IPS DF 6.9 (cell line): ENCODE data around the gene NR1D2.

ENCODE experiments used
- DNase-seq: peaks from one replicate; pipeline ENCODE4 v3.0.0-alpha.2; 2013; ENCODE audit warnings: low read depth, low spot score
- H3K27ac ChIP-seq: one replicate; pipeline ENCODE4 v1.5.1; 2013; ENCODE audit warnings: low read length, control low read depth
- H3K27me3 ChIP-seq: 2 replicates; pipeline ENCODE4 v1.6.1; 2013; ENCODE audit warnings: mild to moderate bottlenecking, low read length; ENCODE audit not compliant: control insufficient read depth, insufficient read depth
- H3K36me3 ChIP-seq: 2 replicates; pipeline ENCODE4 v1.6.1; 2013; ENCODE audit warnings: low read length; ENCODE audit not compliant: control insufficient read depth, insufficient read depth
- H3K4me1 ChIP-seq: 2 replicates; pipeline ENCODE4 v1.6.1; 2013; ENCODE audit warnings: low read length; ENCODE audit not compliant: control insufficient read depth, insufficient read depth
- H3K4me3 ChIP-seq: 2 replicates; pipeline ENCODE4 v1.5.1; 2013; ENCODE audit warnings: mild to moderate bottlenecking, low read length
- H3K9me3 ChIP-seq: 2 replicates; pipeline ENCODE4 v1.6.1; 2013; ENCODE audit warnings: low read length, inconsistent platforms; ENCODE audit not compliant: control insufficient read depth, insufficient read depth
- WGBS: extraction: QIAGEN DNeasy Blood & Tissue Kit; methylation state at CpG from one replicate; pipeline ENCODE4 v1.1.7; 2013; ENCODE audit warnings: mixed read lengths, missing lambda C conversion rate; ENCODE audit not compliant: insufficient read length, insufficient coverage; 5-methylcytosine and 5-hydroxymethylcytosine counted together

Gene NR1D2

GRCh38 chr3:23961066-23961465, 16.0 kb downstream of the NR1D2 start:
- WGBS = no CpG with 5 or more reads among the region's 1 CpG
- H3K36me3 ChIP-seq = peaks cover 2% of the 10 kb centered on the region; the same call in 1 of the 2 replicates

GRCh38 chr3:23961913-23962312, 16.8 kb downstream of the NR1D2 start:
- no peaks in the 10 kb centered on the region for H3K27me3 ChIP-seq
- WGBS = no CpG with 5 or more reads among the region's 5 CpGs
- H3K4me3 ChIP-seq = no peak overlapping the region
- no peak overlapping the region for H3K27ac ChIP-seq
- H3K9me3 ChIP-seq = no peaks in the 10 kb centered on the region
- peaks cover 2% of the 10 kb centered on the region; the same call in 1 of the 2 replicates for H3K36me3 ChIP-seq
- H3K4me1 ChIP-seq = no peaks in the 10 kb centered on the region
- no peak for DNase-seq

More at GRCh38 chr3:23961066-23961465, 16.0 kb downstream of the NR1D2 start:
- no peak overlapping the region for H3K27ac ChIP-seq
- no peaks in the 10 kb centered on the region for H3K27me3 ChIP-seq
- H3K9me3 ChIP-seq = no peaks in the 10 kb centered on the region
- no peak for DNase-seq
- no peaks in the 10 kb centered on the region for H3K4me1 ChIP-seq
- H3K4me3 ChIP-seq = no peak overlapping the region

- DNase-seq = no peak
- H3K27ac ChIP-seq = no peak overlapping the region
- peaks cover 2% of the 10 kb centered on the region; the same call in 1 of the 2 replicates for H3K36me3 ChIP-seq
- H3K27me3 ChIP-seq = no peaks in the 10 kb centered on the region
- no peak overlapping the region for H3K4me3 ChIP-seq
- no peaks in the 10 kb centered on the region for H3K9me3 ChIP-seq
- WGBS = no CpG with 5 or more reads among the region's 3 CpGs
- no peaks in the 10 kb centered on the region for H3K4me1 ChIP-seq
These were observed 19.6 kb downstream of the NR1D2 start for GRCh38 chr3:23964537-23965235.

- Histone ChIP-seq H3K4me3 (no peak overlapping the region), H3K9me3 (no peaks in the 10 kb centered on the region), H3K36me3 (peaks cover 2% of the 10 kb centered on the region; the same call in 1 of the 2 replicates), H3K4me1 (no peaks in the 10 kb centered on the region), H3K27me3 (no peaks in the 10 kb centered on the region), H3K27ac (no peak overlapping the region)
- WGBS = no CpG with 5 or more reads among the region's 1 CpG
- DNase-seq = no peak
These were observed 21.2 kb downstream of the NR1D2 start for GRCh38 chr3:23966328-23966727.

GRCh38 chr3:23968463-23969184, 23.5 kb downstream of the NR1D2 start:
- no CpG with 5 or more reads among the region's 5 CpGs for WGBS
- no peaks in the 10 kb centered on the region for H3K4me1 ChIP-seq
- no peak overlapping the region for H3K27ac ChIP-seq
- no peaks in the 10 kb centered on the region for H3K27me3 ChIP-seq
- no peaks in the 10 kb centered on the region; the same call in 1 of the 2 replicates for H3K36me3 ChIP-seq
- DNase-seq = no peak
- H3K4me3 ChIP-seq = no peak overlapping the region
- no peaks in the 10 kb centered on the region for H3K9me3 ChIP-seq

- Histone ChIP-seq H3K4me3 (no peak overlapping the region), H3K36me3 (no peaks in the 10 kb centered on the region; the same call in 1 of the 2 replicates), H3K27ac (no peak overlapping the region), H3K9me3 (no peaks in the 10 kb centered on the region), H3K4me1 (no peaks in the 10 kb centered on the region), H3K27me3 (no peaks in the 10 kb centered on the region)
- WGBS = no CpG with 5 or more reads among the region's 4 CpGs
- no peak for DNase-seq
These were observed 24.3 kb downstream of the NR1D2 start for GRCh38 chr3:23969393-23969792.

GRCh38 chr3:23971684-23972083, 26.6 kb downstream of the NR1D2 start:
- Histone ChIP-seq H3K36me3 (no peaks in the 10 kb centered on the region), H3K4me3 (no peak overlapping the region), H3K4me1 (no peaks in the 10 kb centered on the region), H3K9me3 (no peaks in the 10 kb centered on the region), H3K27ac (no peak overlapping the region), H3K27me3 (no peaks in the 10 kb centered on the region)
- WGBS = no CpG with 5 or more reads among the region's 1 CpG
- DNase-seq = no peak

GRCh38 chr3:23976555-23976954, 31.5 kb downstream of the NR1D2 start:
- WGBS = no CpG with 5 or more reads among the region's 4 CpGs
- H3K27ac ChIP-seq = no peak overlapping the region
- H3K36me3 ChIP-seq = no peaks in the 10 kb centered on the region
- H3K9me3 ChIP-seq = no peaks in the 10 kb centered on the region
- H3K27me3 ChIP-seq = no peaks in the 10 kb centered on the region
- DNase-seq = no peak
- no peaks in the 10 kb centered on the region for H3K4me1 ChIP-seq
- H3K4me3 ChIP-seq = no peak overlapping the region

- Histone ChIP-seq H3K4me1 (no peaks in the 10 kb centered on the region), H3K36me3 (no peaks in the 10 kb centered on the region), H3K9me3 (no peaks in the 10 kb centered on the region), H3K27ac (no peak overlapping the region), H3K4me3 (no peak overlapping the region), H3K27me3 (no peaks in the 10 kb centered on the region)
- DNase-seq = no peak
These were observed 34.5 kb downstream of the NR1D2 start for GRCh38 chr3:23979569-23979968.

GRCh38 chr3:23981136-23981535, 36.0 kb downstream of the NR1D2 start:
- WGBS = no CpG with 5 or more reads among the region's 7 CpGs
- no peak overlapping the region for H3K27ac ChIP-seq
- H3K36me3 ChIP-seq = no peaks in the 10 kb centered on the region
- H3K4me3 ChIP-seq = no peak overlapping the region
- no peak for DNase-seq
- H3K4me1 ChIP-seq = no peaks in the 10 kb centered on the region
- no peaks in the 10 kb centered on the region for H3K27me3 ChIP-seq
- H3K9me3 ChIP-seq = no peaks in the 10 kb centered on the region
